ENCODE results near the gene MSRB2.
A peak's percentile ranks its signal among the peaks of the same experiment; 100 is the strongest.
"Not testable (repeated sequence)": the region's sequence is repeated elsewhere in the genome, so short reads cannot be mapped to it uniquely, and the experiment has no call there.

Gene MSRB2

GRCh38 chr10:23063973-23064812, 31.2 kb upstream of the MSRB2 start:
- POLR2A ChIA-PET, result no interaction called here
- TF ChIP-seq, protein P1, sequence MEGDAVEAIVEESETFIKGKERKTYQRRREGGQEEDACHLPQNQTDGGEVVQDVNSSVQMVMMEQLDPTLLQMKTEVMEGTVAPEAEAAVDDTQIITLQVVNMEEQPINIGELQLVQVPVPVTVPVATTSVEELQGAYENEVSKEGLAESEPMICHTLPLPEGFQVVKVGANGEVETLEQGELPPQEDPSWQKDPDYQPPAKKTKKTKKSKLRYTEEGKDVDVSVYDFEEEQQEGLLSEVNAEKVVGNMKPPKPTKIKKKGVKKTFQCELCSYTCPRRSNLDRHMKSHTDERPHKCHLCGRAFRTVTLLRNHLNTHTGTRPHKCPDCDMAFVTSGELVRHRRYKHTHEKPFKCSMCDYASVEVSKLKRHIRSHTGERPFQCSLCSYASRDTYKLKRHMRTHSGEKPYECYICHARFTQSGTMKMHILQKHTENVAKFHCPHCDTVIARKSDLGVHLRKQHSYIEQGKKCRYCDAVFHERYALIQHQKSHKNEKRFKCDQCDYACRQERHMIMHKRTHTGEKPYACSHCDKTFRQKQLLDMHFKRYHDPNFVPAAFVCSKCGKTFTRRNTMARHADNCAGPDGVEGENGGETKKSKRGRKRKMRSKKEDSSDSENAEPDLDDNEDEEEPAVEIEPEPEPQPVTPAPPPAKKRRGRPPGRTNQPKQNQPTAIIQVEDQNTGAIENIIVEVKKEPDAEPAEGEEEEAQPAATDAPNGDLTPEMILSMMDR (IDR thresholded peaks at IDR 0.05; ENCODE audit: control extremely low read depth, extremely low read depth, low read depth, missing control alignments), result no peak
- CTCF ChIA-PET, result interaction anchor here (1.0 to 1.2 kb wide), 2 partner anchors 9 to 1054 kb away, joined by 3 to 4 read pairs; no protein-coding TSS in a partner anchor
- DNase-seq (ENCODE audit: extremely low spot score), result no peak

DNA sequence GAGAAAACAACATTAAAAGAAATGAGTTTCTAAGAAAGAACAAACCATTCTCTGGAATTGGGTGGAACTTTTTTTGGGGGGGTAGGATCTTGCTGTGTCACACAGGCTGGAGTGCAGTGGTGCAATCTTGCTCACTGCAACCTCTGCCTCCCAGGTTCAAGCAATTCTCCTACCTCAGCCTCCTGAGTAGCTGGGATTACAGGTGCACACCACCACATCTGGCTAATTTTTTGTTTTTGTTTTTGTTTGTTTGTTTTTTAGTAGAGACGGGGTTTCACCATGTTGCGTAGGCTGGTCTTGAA, 30.6 kb upstream of the MSRB2 start:
- CTCF ChIA-PET; POLR2A ChIA-PET; DNase-seq (ENCODE audit: extremely low spot score): not testable (repeated sequence)

- POLR2A ChIA-PET, result no interaction called here
- no peak for DNase-seq (ENCODE audit: extremely low spot score)
- TF ChIP-seq, protein P1 (IDR thresholded peaks at IDR 0.05; ENCODE audit: control extremely low read depth, extremely low read depth, low read depth, missing control alignments), result no peak
- CTCF ChIA-PET, result no interaction called here
These were observed 30.0 kb upstream of the MSRB2 start for GRCh38 chr10:23065181-23065948.

DNA sequence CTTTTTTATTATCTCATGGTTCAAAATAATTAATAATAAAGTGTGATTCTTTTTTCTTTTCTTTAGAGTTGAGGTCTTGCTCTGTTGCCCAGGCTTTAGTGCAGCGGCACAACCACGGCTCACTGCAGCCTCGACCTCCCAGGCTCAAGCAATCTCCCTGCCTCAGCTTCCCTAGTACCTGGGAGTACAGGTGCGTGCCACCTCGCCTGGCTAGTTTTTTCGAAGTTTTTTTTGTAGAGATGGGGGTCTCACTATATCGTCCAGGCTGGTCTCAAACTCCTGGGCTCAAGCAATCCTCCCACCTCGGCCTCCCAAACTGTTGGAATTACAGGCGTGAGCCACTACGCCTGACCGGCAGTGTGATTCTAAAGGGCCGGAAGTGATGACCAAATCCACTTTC, 28.0 kb upstream of the MSRB2 start:
- POLR2A ChIA-PET, result no interaction called here
- TF ChIP-seq, protein P1 (IDR thresholded peaks at IDR 0.05; ENCODE audit: control extremely low read depth, extremely low read depth, low read depth, missing control alignments), result no peak
- DNase-seq (ENCODE audit: extremely low spot score), result no peak
- CTCF ChIA-PET, result no interaction called here

GRCh38 chr10:23067939-23068775, 27.2 kb upstream of the MSRB2 start:
- ChIA-PET POLR2A (no interaction called here), CTCF (interaction anchor here (1.0 to 1.2 kb wide), 3 partner anchors 9 to 24 kb away, joined by 4 to 5 read pairs (median 4); no protein-coding TSS in a partner anchor)
- TF ChIP-seq, protein P1 (IDR thresholded peaks at IDR 0.05; ENCODE audit: control extremely low read depth, extremely low read depth, low read depth, missing control alignments), result peak; percentile 83
- DNase-seq (ENCODE audit: extremely low spot score), result peak; percentile 71

DNA sequence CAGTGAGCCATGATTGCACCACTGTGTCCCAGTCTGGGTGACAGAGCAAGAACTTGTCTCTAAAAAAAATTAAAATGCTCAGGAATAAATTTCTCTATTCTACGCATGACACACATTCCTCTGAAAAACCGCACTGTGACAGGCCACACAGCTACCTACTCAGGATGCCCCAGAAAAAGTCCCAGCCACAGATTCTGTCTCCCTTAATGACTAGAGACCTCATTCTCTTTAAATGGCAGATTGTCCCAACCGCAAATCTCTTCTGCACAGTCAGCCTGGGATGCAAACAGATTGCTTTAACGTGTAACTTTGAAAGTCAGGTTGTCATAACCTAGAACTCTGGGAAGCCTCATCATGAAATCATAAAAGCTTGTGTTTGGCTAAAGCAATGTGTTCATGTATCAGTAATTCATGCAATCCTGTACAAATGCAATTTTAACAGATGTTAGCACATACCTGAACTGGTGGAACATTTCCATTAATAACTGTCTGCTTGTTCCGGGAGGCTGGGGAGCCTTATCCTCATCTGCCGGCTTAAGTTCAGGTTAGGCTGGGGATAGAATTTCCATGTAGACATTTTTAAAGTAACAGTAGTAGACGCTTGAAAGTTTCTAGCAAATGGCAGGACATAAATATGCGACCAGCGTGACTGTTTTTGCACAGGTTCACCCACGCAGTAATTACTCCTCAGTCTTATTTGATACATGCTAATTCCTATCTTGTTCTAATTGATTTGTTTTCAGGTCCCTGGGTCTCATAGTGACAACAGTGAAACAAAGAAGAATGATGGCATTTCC, 26.2 kb upstream of the MSRB2 start:
- TF ChIP-seq, protein P1 (IDR thresholded peaks at IDR 0.05; ENCODE audit: control extremely low read depth, extremely low read depth, low read depth, missing control alignments), result no peak
- no peak for DNase-seq (ENCODE audit: extremely low spot score)
- POLR2A ChIA-PET, result no interaction called here
- CTCF ChIA-PET, result interaction anchor here (1.0 to 1.2 kb wide), 4 partner anchors 8 to 1075 kb away, joined by 4 to 5 read pairs (median 4); no protein-coding TSS in a partner anchor

DNA sequence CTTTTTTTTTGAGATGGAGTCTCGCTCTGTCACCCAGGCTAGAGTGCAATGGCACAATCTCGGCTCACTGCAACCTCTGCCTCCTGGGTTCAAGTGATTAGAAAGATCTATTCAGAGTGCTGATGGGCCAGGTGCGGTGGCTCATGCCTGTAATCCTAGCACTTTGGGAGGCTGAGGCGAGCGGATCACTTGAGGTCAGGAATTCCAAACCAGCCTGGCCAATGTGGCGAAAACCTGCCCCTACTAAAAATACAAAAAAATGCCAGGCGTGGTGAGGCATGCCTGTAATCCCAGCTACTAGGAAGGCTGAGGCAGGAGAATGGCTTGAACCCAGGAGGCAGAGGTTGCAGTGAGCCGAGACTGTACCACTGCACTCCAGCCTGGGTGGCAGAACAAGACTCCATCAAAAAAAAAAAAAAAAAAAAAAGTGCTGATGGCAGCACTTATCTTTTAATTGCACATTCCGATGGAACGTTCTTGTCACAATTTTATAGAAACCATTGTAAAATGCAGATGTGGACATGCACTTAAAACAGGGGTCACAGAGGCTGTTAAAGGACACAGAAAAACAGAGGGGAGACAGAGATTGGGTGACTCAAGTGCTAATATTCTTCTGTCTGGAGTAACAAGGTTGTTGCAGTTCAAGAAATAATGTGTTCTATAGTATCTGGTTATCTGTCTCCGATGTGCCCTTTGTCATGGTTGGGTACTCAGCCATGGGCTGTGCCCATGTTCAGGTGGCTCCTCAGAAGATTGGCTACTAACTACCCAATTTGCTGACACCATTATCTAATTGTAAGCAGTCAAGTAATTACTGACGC, 25.1 kb upstream of the MSRB2 start:
- CTCF ChIA-PET, result interaction anchor here (1.0 to 1.1 kb wide), 2 partner anchors 16 to 20 kb away, joined by 3 read pairs; no protein-coding TSS in a partner anchor
- POLR2A ChIA-PET, result not testable (repeated sequence)

More for the DNA sequence above, 25.1 kb upstream of the MSRB2 start:
- DNase-seq (ENCODE audit: extremely low spot score), result not testable (repeated sequence)

Measured in GM10248 (cell line).